ENCODE data around the gene SETSIP. TPM values are rescaled to one million over a fixed set of nuclear protein-coding genes. Genes with fewer than 3 reads are reported as not detected.
A peak's percentile ranks its signal among the peaks of the same experiment; 100 is the strongest.

Gene SETSIP
- polyA plus RNA-seq, 1 donor = 0.18 TPM

DNA sequence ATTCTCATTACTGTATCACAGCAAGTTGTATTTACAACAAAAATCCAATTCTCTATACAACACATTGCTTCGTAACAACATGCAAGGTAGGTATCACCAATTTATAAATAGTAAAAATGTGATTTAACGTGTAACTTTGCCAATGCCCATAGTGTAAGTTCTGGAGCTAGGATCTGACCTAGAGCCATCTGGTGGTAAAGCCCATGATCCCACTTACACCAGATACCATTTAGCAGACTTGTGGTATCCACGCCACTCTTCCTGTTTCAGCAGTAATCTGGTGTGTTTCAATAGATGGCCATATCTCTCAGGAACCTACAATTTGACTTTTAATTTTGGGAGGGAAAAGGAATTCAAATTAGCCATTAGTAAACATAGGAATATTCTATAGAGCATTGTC lies 10.2 kb downstream of the SETSIP start:
- H3K36me3 ChIP-seq (ENCODE audit: control insufficient read depth, insufficient read depth, low read length) = no peaks in the 10 kb centered on the region
- H3K4me1 ChIP-seq (ENCODE audit: control insufficient read depth, insufficient read depth, low read length) = no peaks in the 10 kb centered on the region
- H3K9me3 ChIP-seq (ENCODE audit: control insufficient read depth, low read depth, low read length) = no peaks in the 10 kb centered on the region
- H3K27me3 ChIP-seq (ENCODE audit: control insufficient read depth, insufficient read depth, low read length) = no peaks in the 10 kb centered on the region
- H3K27ac ChIP-seq (ENCODE audit: low read length) = no peak overlapping the region
- no peak for DNase-seq
- H3K4me3 ChIP-seq (ENCODE audit: low read length) = no peak overlapping the region
- WGBS (ENCODE audit: insufficient coverage, low lambda C conversion rate) = no CpG with 5 or more reads among the region's 3 CpGs

GRCh38 chr1:92051948-92052347 lies 23.3 kb downstream of the SETSIP start:
- no peaks in the 10 kb centered on the region for H3K27me3 ChIP-seq (ENCODE audit: control insufficient read depth, insufficient read depth, low read length)
- DNase-seq = no peak

DNA sequence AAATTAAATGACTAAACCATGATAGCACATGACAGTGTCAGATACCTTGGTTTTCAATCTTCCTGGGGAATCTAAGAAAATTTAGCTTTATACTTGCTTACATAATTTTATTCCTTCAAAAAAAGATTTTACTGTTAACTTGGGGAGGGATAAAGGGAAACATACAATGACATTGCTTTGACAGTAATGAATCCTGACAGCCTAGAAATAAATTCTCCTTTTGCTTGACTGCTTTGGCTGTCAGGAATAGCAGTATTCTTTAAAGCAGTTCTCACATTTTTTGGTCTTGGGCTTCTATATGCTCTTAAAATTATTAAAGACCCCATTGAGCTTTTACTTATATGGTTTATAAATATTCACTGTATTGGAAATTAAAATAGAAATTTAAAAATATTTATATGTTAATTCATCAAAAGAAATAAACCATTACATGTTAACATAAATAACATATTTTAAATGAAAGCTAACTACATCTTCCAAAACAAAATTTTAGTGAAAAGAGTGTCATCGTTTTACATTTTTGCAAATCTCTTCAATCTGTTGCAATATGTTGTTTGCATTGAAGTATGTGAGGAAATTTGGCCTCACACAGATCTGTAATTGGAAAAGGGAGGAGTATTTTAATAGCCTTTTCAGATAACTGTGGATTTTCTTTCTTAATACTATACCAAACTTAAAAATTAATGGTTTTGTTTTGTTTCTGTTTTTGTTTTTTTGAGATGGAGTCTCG lies 29.3 kb downstream of the SETSIP start:
- no peak for DNase-seq
- no peak overlapping the region for H3K4me3 ChIP-seq (ENCODE audit: low read length)
- no peaks in the 10 kb centered on the region for H3K9me3 ChIP-seq (ENCODE audit: control insufficient read depth, low read depth, low read length)
- H3K36me3 ChIP-seq (ENCODE audit: control insufficient read depth, insufficient read depth, low read length) = no peaks in the 10 kb centered on the region
- H3K4me1 ChIP-seq (ENCODE audit: control insufficient read depth, insufficient read depth, low read length) = no peaks in the 10 kb centered on the region
- no peaks in the 10 kb centered on the region for H3K27me3 ChIP-seq (ENCODE audit: control insufficient read depth, insufficient read depth, low read length)
- H3K27ac ChIP-seq (ENCODE audit: low read length) = no peak overlapping the region
- 100% methylated on average over 1 of the region's 2 CpGs for WGBS (ENCODE audit: insufficient coverage, low lambda C conversion rate)

More at GRCh38 chr1:92051948-92052347, 23.3 kb downstream of the SETSIP start:
- no peaks in the 10 kb centered on the region for H3K36me3 ChIP-seq (ENCODE audit: control insufficient read depth, insufficient read depth, low read length)
- H3K9me3 ChIP-seq (ENCODE audit: control insufficient read depth, low read depth, low read length) = no peaks in the 10 kb centered on the region
- no peak overlapping the region for H3K27ac ChIP-seq (ENCODE audit: low read length)
- no peaks in the 10 kb centered on the region for H3K4me1 ChIP-seq (ENCODE audit: control insufficient read depth, insufficient read depth, low read length)
- no peak overlapping the region for H3K4me3 ChIP-seq (ENCODE audit: low read length)

GRCh38 chr1:92043621-92044020 lies 31.6 kb downstream of the SETSIP start:
- Histone ChIP-seq H3K4me3 (ENCODE audit: low read length) (no peak overlapping the region), H3K9me3 (ENCODE audit: control insufficient read depth, low read depth, low read length) (no peaks in the 10 kb centered on the region), H3K36me3 (ENCODE audit: control insufficient read depth, insufficient read depth, low read length) (no peaks in the 10 kb centered on the region), H3K27ac (ENCODE audit: low read length) (no peak overlapping the region), H3K27me3 (ENCODE audit: control insufficient read depth, insufficient read depth, low read length) (no peaks in the 10 kb centered on the region), H3K4me1 (ENCODE audit: control insufficient read depth, insufficient read depth, low read length) (peaks cover 4% of the 10 kb centered on the region)
- no CpG with 5 or more reads among the region's 5 CpGs for WGBS (ENCODE audit: insufficient coverage, low lambda C conversion rate)
- no peak for DNase-seq

DNA sequence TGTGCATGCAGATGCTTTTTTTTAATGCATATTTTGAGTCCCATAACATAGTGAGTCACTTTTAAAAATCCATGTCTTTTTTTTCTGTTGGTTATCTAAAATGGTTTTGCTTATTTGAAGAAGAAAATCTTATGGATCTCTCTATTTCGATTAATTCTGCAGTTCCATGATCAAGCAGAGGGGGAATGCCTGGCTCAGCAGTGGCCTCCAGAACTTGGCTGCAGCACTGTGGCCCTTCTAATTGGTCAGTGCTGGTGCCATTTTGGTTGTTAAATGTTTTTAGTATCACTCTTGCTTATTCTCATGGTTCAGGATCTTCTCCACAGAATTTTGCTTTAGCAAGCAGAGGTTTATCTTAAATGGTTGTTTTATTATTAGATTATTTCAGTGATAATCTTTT lies 34.2 kb downstream of the SETSIP start:
- no peaks in the 10 kb centered on the region for H3K27me3 ChIP-seq (ENCODE audit: control insufficient read depth, insufficient read depth, low read length)
- H3K4me3 ChIP-seq (ENCODE audit: low read length) = no peak overlapping the region
- no peak overlapping the region for H3K27ac ChIP-seq (ENCODE audit: low read length)
- H3K9me3 ChIP-seq (ENCODE audit: control insufficient read depth, low read depth, low read length) = no peaks in the 10 kb centered on the region
- no peak for DNase-seq
- H3K36me3 ChIP-seq (ENCODE audit: control insufficient read depth, insufficient read depth, low read length) = no peaks in the 10 kb centered on the region
- WGBS (ENCODE audit: insufficient coverage, low lambda C conversion rate) = no CpG with 5 or more reads among the region's 1 CpG
- H3K4me1 ChIP-seq (ENCODE audit: control insufficient read depth, insufficient read depth, low read length) = peaks cover 8% of the 10 kb centered on the region

DNA sequence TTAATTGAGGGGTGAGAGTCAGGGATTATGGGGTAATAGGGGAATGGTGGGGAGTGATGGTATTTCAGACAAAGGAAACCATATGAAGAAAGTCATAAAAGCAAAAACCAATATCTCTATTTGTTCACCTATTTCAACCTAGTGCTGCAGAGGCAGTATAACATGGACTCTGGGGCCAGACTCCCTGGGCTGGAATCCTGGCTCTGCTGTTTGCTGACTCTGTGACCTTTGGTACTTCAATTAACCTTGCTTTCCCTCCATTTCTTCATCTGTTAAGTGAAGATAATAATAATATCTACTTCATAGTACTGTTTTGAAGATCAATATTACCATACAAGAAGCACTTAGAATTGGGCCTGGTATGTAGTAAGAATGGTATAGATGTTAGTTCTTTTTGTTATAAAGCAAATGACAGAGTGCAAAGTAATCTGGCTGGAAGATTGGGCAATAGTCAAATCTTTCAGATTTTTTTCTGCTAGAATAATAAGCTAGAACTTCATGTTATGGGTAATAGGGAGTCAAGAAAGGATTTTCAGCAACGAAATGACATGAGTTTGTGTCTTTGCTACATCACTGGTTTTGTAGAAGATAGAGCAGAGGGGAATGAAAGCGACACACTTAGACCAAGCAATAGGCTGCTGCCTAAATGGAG lies 36.4 kb downstream of the SETSIP start:
- no peak overlapping the region for H3K27ac ChIP-seq (ENCODE audit: low read length)

DNA sequence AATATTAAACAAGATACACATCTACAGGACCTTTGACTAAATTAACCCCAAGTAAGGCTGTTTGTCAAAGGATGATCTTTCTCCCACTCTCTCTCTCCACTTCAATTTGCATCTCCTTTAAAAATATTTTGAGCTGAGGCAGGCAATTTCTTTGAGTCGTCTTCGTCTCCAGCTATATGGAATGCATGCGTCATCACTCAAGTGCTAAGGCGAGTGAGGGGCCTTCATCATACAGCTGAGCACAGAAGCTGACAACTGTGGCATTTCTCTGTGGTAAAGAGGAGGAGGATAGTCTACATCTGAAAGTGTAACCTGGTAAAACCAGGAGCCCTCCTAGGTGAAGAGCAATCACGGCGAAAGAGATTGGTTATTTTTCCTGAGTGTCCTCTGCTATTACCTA lies 37.8 kb downstream of the SETSIP start:
- no peaks in the 10 kb centered on the region for H3K36me3 ChIP-seq (ENCODE audit: control insufficient read depth, insufficient read depth, low read length)
- no peaks in the 10 kb centered on the region for H3K27me3 ChIP-seq (ENCODE audit: control insufficient read depth, insufficient read depth, low read length)
- no peak overlapping the region for H3K4me3 ChIP-seq (ENCODE audit: low read length)
- H3K9me3 ChIP-seq (ENCODE audit: control insufficient read depth, low read depth, low read length) = no peaks in the 10 kb centered on the region
- DNase-seq = peak in 1 of 2 donors; percentile 9
- peaks cover 8% of the 10 kb centered on the region for H3K4me1 ChIP-seq (ENCODE audit: control insufficient read depth, insufficient read depth, low read length)
- no CpG with 5 or more reads among the region's 6 CpGs for WGBS (ENCODE audit: insufficient coverage, low lambda C conversion rate)
- no peak overlapping the region for H3K27ac ChIP-seq (ENCODE audit: low read length)

More for the DNA sequence above, 36.4 kb downstream of the SETSIP start:
- DNase-seq = peak; percentile 42 to 78
- 100% methylated on average over 2 of the region's 2 CpGs for WGBS (ENCODE audit: insufficient coverage, low lambda C conversion rate)
- H3K36me3 ChIP-seq (ENCODE audit: control insufficient read depth, insufficient read depth, low read length) = no peaks in the 10 kb centered on the region
- H3K9me3 ChIP-seq (ENCODE audit: control insufficient read depth, low read depth, low read length) = no peaks in the 10 kb centered on the region
- no peak overlapping the region for H3K4me3 ChIP-seq (ENCODE audit: low read length)
- no peaks in the 10 kb centered on the region for H3K27me3 ChIP-seq (ENCODE audit: control insufficient read depth, insufficient read depth, low read length)
- H3K4me1 ChIP-seq (ENCODE audit: control insufficient read depth, insufficient read depth, low read length) = peaks cover 8% of the 10 kb centered on the region

DNA sequence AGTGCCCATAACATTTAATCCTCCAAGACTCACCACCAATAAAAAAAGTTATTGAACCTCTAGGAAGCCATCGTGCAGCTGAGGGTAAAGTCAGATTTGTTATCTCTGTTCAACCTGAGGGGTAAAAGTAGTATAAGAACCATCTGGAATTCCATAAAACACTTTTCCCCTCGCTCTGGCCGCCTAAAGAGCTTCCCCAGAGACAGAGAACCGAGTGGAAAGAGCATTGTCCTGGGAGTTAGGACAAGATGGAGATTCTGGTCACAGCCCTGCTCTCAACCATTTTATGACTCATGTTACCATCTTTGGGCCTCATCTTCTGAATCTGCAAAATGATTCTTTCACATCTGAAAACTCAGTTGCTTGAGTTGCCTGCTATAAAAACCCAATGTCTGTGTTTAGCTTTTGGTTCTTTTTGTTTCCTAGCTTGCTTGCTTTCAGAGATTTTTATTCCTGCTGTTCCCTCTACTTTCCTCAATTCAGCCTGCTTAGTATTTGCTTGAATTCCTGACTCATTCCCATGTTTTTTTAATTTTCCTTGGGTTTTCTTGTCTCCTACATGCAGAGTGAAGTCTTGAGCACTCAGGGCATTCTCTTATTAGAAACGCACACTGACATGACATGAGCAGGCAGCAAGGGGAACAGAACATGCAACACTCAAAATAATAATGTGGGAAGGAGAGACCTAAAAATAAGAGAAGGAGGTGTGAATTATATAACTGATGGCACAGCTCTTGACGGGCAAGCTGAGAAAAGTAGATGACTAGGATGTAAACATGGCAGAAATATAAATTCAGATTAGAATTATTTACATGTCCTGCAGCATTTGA lies 43.7 kb downstream of the SETSIP start:
- Histone ChIP-seq H3K4me1 (ENCODE audit: control insufficient read depth, insufficient read depth, low read length) (peaks cover 10% of the 10 kb centered on the region), H3K4me3 (ENCODE audit: low read length) (no peak overlapping the region), H3K27ac (ENCODE audit: low read length) (no peak overlapping the region), H3K36me3 (ENCODE audit: control insufficient read depth, insufficient read depth, low read length) (no peaks in the 10 kb centered on the region), H3K9me3 (ENCODE audit: control insufficient read depth, low read depth, low read length) (peaks cover 3% of the 10 kb centered on the region), H3K27me3 (ENCODE audit: control insufficient read depth, insufficient read depth, low read length) (no peaks in the 10 kb centered on the region)
- DNase-seq = no peak
- 82% methylated on average over 3 of the region's 6 CpGs for WGBS (ENCODE audit: insufficient coverage, low lambda C conversion rate)

GRCh38 chr1:92030656-92031107 lies 44.5 kb downstream of the SETSIP start:
- peak; percentile 37 to 83 for DNase-seq
- Histone ChIP-seq H3K27me3 (ENCODE audit: control insufficient read depth, insufficient read depth, low read length) (no peaks in the 10 kb centered on the region), H3K27ac (ENCODE audit: low read length) (peak overlapping the region; percentile 44), H3K4me1 (ENCODE audit: control insufficient read depth, insufficient read depth, low read length) (peaks cover 10% of the 10 kb centered on the region), H3K9me3 (ENCODE audit: control insufficient read depth, low read depth, low read length) (peaks cover 3% of the 10 kb centered on the region), H3K4me3 (ENCODE audit: low read length) (peak overlapping the region; percentile 70), H3K36me3 (ENCODE audit: control insufficient read depth, insufficient read depth, low read length) (no peaks in the 10 kb centered on the region)
- WGBS (ENCODE audit: insufficient coverage, low lambda C conversion rate) = 0% methylated on average over 1 of the region's 4 CpGs

DNA sequence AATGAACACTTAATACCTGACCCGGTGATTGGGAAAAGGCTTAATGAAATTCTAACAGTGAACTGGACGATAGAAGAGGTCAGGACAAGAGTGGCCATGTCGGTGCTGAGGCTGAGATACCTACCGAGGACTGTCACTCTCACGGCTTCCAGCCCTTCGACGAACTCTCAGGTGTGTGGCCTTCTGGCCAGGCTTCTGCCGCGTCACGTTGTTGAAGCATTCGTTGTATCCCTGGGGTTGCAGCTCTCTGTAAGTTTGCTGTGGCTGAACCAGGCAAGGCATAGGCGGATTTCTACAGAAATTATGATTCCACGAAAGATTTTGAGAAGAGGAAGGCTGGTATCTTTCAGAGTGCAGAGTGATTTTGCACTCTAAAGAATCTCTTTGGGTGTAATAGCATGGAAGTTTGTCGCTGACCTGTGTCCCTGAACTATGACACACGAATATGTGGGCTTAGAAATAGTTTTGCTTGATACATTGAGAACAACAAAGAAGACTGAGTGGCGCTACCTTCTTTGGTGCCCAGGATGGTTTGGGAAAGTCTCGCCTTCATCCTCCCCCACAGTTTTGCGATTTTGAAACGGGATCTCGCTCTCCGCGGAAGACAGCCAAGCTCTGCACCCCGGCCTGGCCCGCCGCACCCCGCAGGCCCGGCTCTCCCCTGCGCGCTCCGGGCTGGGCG lies 45.8 kb downstream of the SETSIP start:
- Histone ChIP-seq H3K27ac (ENCODE audit: low read length) (no peak overlapping the region), H3K36me3 (ENCODE audit: control insufficient read depth, insufficient read depth, low read length) (no peaks in the 10 kb centered on the region)
- no peak for DNase-seq

More for the DNA sequence above, 45.8 kb downstream of the SETSIP start:
- Histone ChIP-seq H3K27me3 (ENCODE audit: control insufficient read depth, insufficient read depth, low read length) (no peaks in the 10 kb centered on the region), H3K4me1 (ENCODE audit: control insufficient read depth, insufficient read depth, low read length) (peaks cover 10% of the 10 kb centered on the region), H3K9me3 (ENCODE audit: control insufficient read depth, low read depth, low read length) (peaks cover 3% of the 10 kb centered on the region), H3K4me3 (ENCODE audit: low read length) (peak overlapping the region; percentile 37)
- 60% methylated on average over 1 of the region's 31 CpGs for WGBS (ENCODE audit: insufficient coverage, low lambda C conversion rate)
